HG02610 (cell line): ENCODE results near the gene DOK4.
A peak's percentile ranks its signal among the peaks of the same experiment; 100 is the strongest.

Experiments used
- ATAC-seq: cut with Tn5 transposase; IDR thresholded peaks from one replicate; pipeline ENCODE4 v1.9.1; 2021; ENCODE audit warnings: mild to moderate bottlenecking, moderate library complexity; ENCODE audit not compliant: unreplicated experiment

The DOK4 gene

GRCh38 chr16:57485916-57486857 is at the start of gene DOK4:
Gene DOK4 (minus strand): TSS chr16:57486493. CDS start chr16:57479507, 6,986 bp downstream.
- ATAC-seq: peak; percentile 83

- ATAC-seq: peak; percentile 57
Measured at GRCh38 chr16:57535680-57536305, 49.5 kb upstream of the DOK4 start.

GRCh38 chr16:57534881-57535658 is 48.8 kb upstream of the DOK4 start:
- no peak for ATAC-seq

- no peak for ATAC-seq
Measured at GRCh38 chr16:57534337-57534880, 48.1 kb upstream of the DOK4 start.

- no peak for ATAC-seq
Measured at GRCh38 chr16:57533431-57534336, 47.4 kb upstream of the DOK4 start.

- no peak for ATAC-seq
Measured at GRCh38 chr16:57532266-57532625, 46.0 kb upstream of the DOK4 start.

GRCh38 chr16:57531635-57532265 is 45.5 kb upstream of the DOK4 start:
- no peak for ATAC-seq

- ATAC-seq: no peak
Measured at GRCh38 chr16:57531253-57531575, 44.9 kb upstream of the DOK4 start.

- ATAC-seq: no peak
Measured at GRCh38 chr16:57530522-57531252, 44.4 kb upstream of the DOK4 start.

- ATAC-seq: peak; percentile 70
Measured at GRCh38 chr16:57530104-57530521, 43.8 kb upstream of the DOK4 start.

GRCh38 chr16:57529391-57530103 is 43.3 kb upstream of the DOK4 start:
- ATAC-seq: no peak

GRCh38 chr16:57528499-57529390 is 42.5 kb upstream of the DOK4 start:
- ATAC-seq: no peak

GRCh38 chr16:57527610-57528360 is 41.5 kb upstream of the DOK4 start:
- no peak for ATAC-seq

GRCh38 chr16:57527027-57527426 is 40.7 kb upstream of the DOK4 start:
- ATAC-seq: no peak

- ATAC-seq: no peak
Measured at GRCh38 chr16:57526498-57526897, 40.2 kb upstream of the DOK4 start.

GRCh38 chr16:57525761-57526160 is 39.5 kb upstream of the DOK4 start:
- ATAC-seq: no peak

- no peak for ATAC-seq
Measured at GRCh38 chr16:57522960-57523359, 36.7 kb upstream of the DOK4 start.
